ENCODE data around the gene PKNOX2.

GRCh38 chr11:125370561-125371389 lies 206.2 kb downstream of the PKNOX2 start:
- TF ChIP-seq CTCF (IDR thresholded peaks at IDR 0.05) (no peak), POLR2A (IDR thresholded peaks at IDR 0.05) (no peak), POLR2AphosphoS5 (IDR thresholded peaks at IDR 0.05) (no peak)

Data from gastroesophageal sphincter (tissue), 3 donors.